Activated T-helper 2 cell treated with anti-CD3 and anti-CD28 coated beads, Interferon-gamma antibody, Interleukin-2, Interleukin-4, amounts not matched to agents 10 μg/mL and 5 μg/mL and 100 μg/mL, durations not matched to agents 14 hours and 24 hours and 36 hours (primary cell): ENCODE measurements around the gene KRTAP10-10. TPM values are rescaled to one million over a fixed set of nuclear protein-coding genes. Genes with fewer than 3 reads are reported as not detected.
A peak's percentile ranks its signal among the peaks of the same experiment; 100 is the strongest.
"Not testable (repeated sequence)": the region's sequence is repeated elsewhere in the genome, so short reads cannot be mapped to it uniquely, and the experiment has no call there.

Experiments used
- DNase-seq: peaks from one replicate; pipeline ENCODE4 v3.0.0; 2021; ENCODE audit warnings: low spot score
- H3K27ac Mint-ChIP-seq: one replicate; pipeline ENCODE4 v1.8.0; 2021; ENCODE audit warnings: mixed read lengths
- H3K27me3 Mint-ChIP-seq: one replicate; pipeline ENCODE4 v1.8.0; 2021; ENCODE audit warnings: low read depth, mixed read lengths
- H3K36me3 Mint-ChIP-seq: one replicate; pipeline ENCODE4 v1.8.0; 2021; ENCODE audit warnings: low read depth, mixed read lengths
- H3K4me1 Mint-ChIP-seq: one replicate; pipeline ENCODE4 v1.8.0; 2021; ENCODE audit warnings: low read depth, mixed read lengths
- H3K4me3 Mint-ChIP-seq: one replicate; pipeline ENCODE4 v1.8.0; 2021; ENCODE audit warnings: low read depth, mild to moderate bottlenecking, moderate library complexity, mixed read lengths
- H3K9me3 Mint-ChIP-seq: one replicate; pipeline ENCODE4 v1.8.0; 2021; ENCODE audit warnings: mixed read lengths
- intact Hi-C: fragments of 100-400 bp; cut with micrococcal nuclease; formaldehyde crosslinking; loops from one replicate; pipeline ENCODE4 v1.15.1; 2023
- total RNA-seq: library from RNA; stranded (reverse); gene quantifications from 2 replicates; pipeline ENCODE4 v1.2.3, GENCODE V29; 2022

Gene KRTAP10-10
- total RNA-seq, 1 donor from 2014 or later: not detected

GRCh38 chr21:44670642-44671432, 33.7 kb downstream of the KRTAP10-10 start:
- Mint-ChIP-seq H3K27ac (no peak overlapping the region), H3K9me3 (peaks cover 45% of the 10 kb centered on the region), H3K4me1 (no peaks in the 10 kb centered on the region), H3K36me3 (no peaks in the 10 kb centered on the region), H3K4me3 (no peak overlapping the region), H3K27me3 (peaks cover 4% of the 10 kb centered on the region)
- no peak for DNase-seq
- intact Hi-C loops: no loop called here

- Mint-ChIP-seq H3K27me3 (peaks cover 4% of the 10 kb centered on the region), H3K4me3 (no peak overlapping the region), H3K9me3 (peaks cover 45% of the 10 kb centered on the region), H3K27ac (no peak overlapping the region), H3K4me1 (no peaks in the 10 kb centered on the region), H3K36me3 (no peaks in the 10 kb centered on the region)
- intact Hi-C loops: no loop called here
- DNase-seq: no peak
Observed at GRCh38 chr21:44671911-44672310, 34.8 kb downstream of the KRTAP10-10 start.

- Mint-ChIP-seq H3K27ac (no peak overlapping the region), H3K27me3 (peaks cover 10% of the 10 kb centered on the region), H3K4me1 (no peaks in the 10 kb centered on the region), H3K36me3 (no peaks in the 10 kb centered on the region), H3K9me3 (peaks cover 13% of the 10 kb centered on the region), H3K4me3 (no peak overlapping the region)
- DNase-seq: no peak
- intact Hi-C loops: no loop called here
Observed at GRCh38 chr21:44677881-44678280, 40.7 kb downstream of the KRTAP10-10 start.

- Mint-ChIP-seq H3K27me3 (peaks cover 12% of the 10 kb centered on the region), H3K4me3 (no peak overlapping the region), H3K27ac (no peak overlapping the region), H3K9me3 (no peaks in the 10 kb centered on the region), H3K36me3 (no peaks in the 10 kb centered on the region), H3K4me1 (peaks cover 3% of the 10 kb centered on the region)
- intact Hi-C loops: no loop called here
- DNase-seq: no peak
Observed at GRCh38 chr21:44681152-44681551, 44.0 kb downstream of the KRTAP10-10 start.

GRCh38 chr21:44681861-44682579, 44.9 kb downstream of the KRTAP10-10 start, which contains the start of gene KRTAP12-1:
Gene KRTAP12-1, minus strand, starts transcription at chr21:44682163. Its CDS starts 40 bp downstream, at chr21:44682123.
- Mint-ChIP-seq H3K27ac (no peak within 1 kb of the TSS), H3K9me3 (no peaks in the 10 kb centered on the region), H3K36me3 (no peaks in the 10 kb centered on the region), H3K4me1 (peaks cover 6% of the 10 kb centered on the region), H3K27me3 (peaks cover 12% of the 10 kb centered on the region), H3K4me3 (no peak within 1 kb of the TSS)
- intact Hi-C loops: no loop called here
- DNase-seq: no peak

- H3K36me3 Mint-ChIP-seq: no peaks in the 10 kb centered on the region
- H3K27ac Mint-ChIP-seq: no peak overlapping the region
- peaks cover 6% of the 10 kb centered on the region for H3K4me1 Mint-ChIP-seq
- no peaks in the 10 kb centered on the region for H3K9me3 Mint-ChIP-seq
- H3K27me3 Mint-ChIP-seq: peaks cover 12% of the 10 kb centered on the region
- intact Hi-C loops: no loop called here
- no peak for DNase-seq
- no peak overlapping the region for H3K4me3 Mint-ChIP-seq
Observed at GRCh38 chr21:44682580-44683151, 45.5 kb downstream of the KRTAP10-10 start.

GRCh38 chr21:44684077-44684476, 46.9 kb downstream of the KRTAP10-10 start:
- Mint-ChIP-seq H3K4me1 (peaks cover 6% of the 10 kb centered on the region), H3K27me3 (peaks cover 14% of the 10 kb centered on the region), H3K36me3 (no peaks in the 10 kb centered on the region), H3K4me3 (no peak overlapping the region), H3K27ac (no peak overlapping the region), H3K9me3 (no peaks in the 10 kb centered on the region)
- DNase-seq: no peak
- intact Hi-C loops: no loop called here

GRCh38 chr21:44684483-44684882, 47.3 kb downstream of the KRTAP10-10 start:
- DNase-seq: no peak
- Mint-ChIP-seq H3K36me3 (no peaks in the 10 kb centered on the region), H3K27ac (no peak overlapping the region), H3K4me1 (peaks cover 6% of the 10 kb centered on the region), H3K27me3 (peaks cover 14% of the 10 kb centered on the region), H3K4me3 (no peak overlapping the region), H3K9me3 (no peaks in the 10 kb centered on the region)
- intact Hi-C loops: no loop called here

GRCh38 chr21:44685050-44685449, 47.9 kb downstream of the KRTAP10-10 start:
- H3K9me3 Mint-ChIP-seq, intact Hi-C loops, DNase-seq, H3K27ac Mint-ChIP-seq, H3K4me3 Mint-ChIP-seq, H3K4me1 Mint-ChIP-seq, H3K36me3 Mint-ChIP-seq: not testable (repeated sequence)
- H3K27me3 Mint-ChIP-seq: peaks cover 11% of the 10 kb centered on the region

GRCh38 chr21:44686000-44686781, 49.0 kb downstream of the KRTAP10-10 start:
- peak; percentile 7 for DNase-seq
- H3K36me3 Mint-ChIP-seq: no peaks in the 10 kb centered on the region
- no peaks in the 10 kb centered on the region for H3K9me3 Mint-ChIP-seq
- peaks cover 8% of the 10 kb centered on the region for H3K27me3 Mint-ChIP-seq
- no peak overlapping the region for H3K4me3 Mint-ChIP-seq
- H3K27ac Mint-ChIP-seq: no peak overlapping the region
- H3K4me1 Mint-ChIP-seq: peaks cover 6% of the 10 kb centered on the region
- intact Hi-C loops: no loop called here

- H3K4me1 Mint-ChIP-seq: peaks cover 6% of the 10 kb centered on the region
- H3K27ac Mint-ChIP-seq: no peak overlapping the region
- peak; percentile 3 for DNase-seq
- H3K9me3 Mint-ChIP-seq: no peaks in the 10 kb centered on the region
- peaks cover 15% of the 10 kb centered on the region for H3K27me3 Mint-ChIP-seq
- intact Hi-C loops: no loop called here
- no peaks in the 10 kb centered on the region for H3K36me3 Mint-ChIP-seq
- no peak overlapping the region for H3K4me3 Mint-ChIP-seq
Observed at GRCh38 chr21:44686843-44687561, 49.8 kb downstream of the KRTAP10-10 start.

- H3K4me1 Mint-ChIP-seq: peaks cover 6% of the 10 kb centered on the region
- H3K27me3 Mint-ChIP-seq: peaks cover 16% of the 10 kb centered on the region
- no peaks in the 10 kb centered on the region for H3K36me3 Mint-ChIP-seq
- peak; percentile 2 for DNase-seq
- peaks cover 4% of the 10 kb centered on the region for H3K9me3 Mint-ChIP-seq
- no peak overlapping the region for H3K4me3 Mint-ChIP-seq
- no peak overlapping the region for H3K27ac Mint-ChIP-seq
- intact Hi-C loops: no loop called here
Observed at GRCh38 chr21:44687671-44688070, 50.5 kb downstream of the KRTAP10-10 start.
